ENCODE data around the gene MOB3A.

MOB3A gene

GRCh38 chr19:2040647-2041432 is 55.3 kb downstream of the MOB3A start:
- H3K4me1 ChIP-seq (ENCODE audit: control insufficient read depth, insufficient read depth, low read length): peaks cover 13% of the 10 kb centered on the region
- ChIA-PET CTCF (interaction anchor here (0.6 kb wide), 1 partner anchor 26 kb away, joined by 3 read pairs; no protein-coding TSS in a partner anchor), POLR2A (interaction anchor here (0.5 to 0.8 kb wide), 2 partner anchors 9 to 17 kb away, joined by 3 read pairs; no protein-coding TSS in a partner anchor)
- H3K36me3 ChIP-seq (ENCODE audit: control insufficient read depth in 2 of 2, insufficient read depth in 1 of 2, low read length in 2 of 2): peaks cover 0 to 67% of the 10 kb centered on the region in 2 experiments; a peak in 2 of 3 replicates
- no peak for TF ChIP-seq ZSCAN30 (tag by site-specific recombination; IDR thresholded peaks at IDR 0.05)
- TF ChIP-seq ZBTB8A (tag by site-specific recombination; IDR thresholded peaks at IDR 0.05): no peak
- no peak for TF ChIP-seq SCRT2 (tag by site-specific recombination; IDR thresholded peaks at IDR 0.05)
- TF ChIP-seq ZNF600 (tag by site-specific recombination; IDR thresholded peaks at IDR 0.05): peak; percentile 43; the same call in 1 of the 2 replicates
- TF ChIP-seq ZNF701 (tag by site-specific recombination; IDR thresholded peaks at IDR 0.05): no peak
- no peak overlapping the region for H3K4me3 ChIP-seq (ENCODE audit: low read depth, low read length)
- no peaks in the 10 kb centered on the region for H3K9me3 ChIP-seq (ENCODE audit: control insufficient read depth, insufficient read depth, low read depth, low read length)
- H3K27ac ChIP-seq (ENCODE audit: extremely low read depth, low read depth, low read length): peak overlapping the region; percentile 85

GRCh38 chr19:2039959-2040646 is 56.0 kb downstream of the MOB3A start:
- no peaks in the 10 kb centered on the region for H3K9me3 ChIP-seq (ENCODE audit: control insufficient read depth, insufficient read depth, low read depth, low read length)
- H3K36me3 ChIP-seq (ENCODE audit: control insufficient read depth in 2 of 2, insufficient read depth in 1 of 2, low read length in 2 of 2): peaks cover 0 to 60% of the 10 kb centered on the region in 2 experiments; a peak in 2 of 3 replicates
- no peak overlapping the region for H3K4me3 ChIP-seq (ENCODE audit: low read depth, low read length)
- ChIA-PET CTCF (interaction anchor here (1.1 kb wide), 1 partner anchor 21 kb away, joined by 8 read pairs; no protein-coding TSS in a partner anchor), POLR2A (no interaction called here)
- H3K4me1 ChIP-seq (ENCODE audit: control insufficient read depth, insufficient read depth, low read length): peaks cover 13% of the 10 kb centered on the region
- no peak overlapping the region for H3K27ac ChIP-seq (ENCODE audit: extremely low read depth, low read depth, low read length)
- TF ChIP-seq PRDM4 (tag by site-specific recombination; IDR thresholded peaks at IDR 0.05): no peak
- no peak for TF ChIP-seq ZEB2 (tag by site-specific recombination; IDR thresholded peaks at IDR 0.05)
- no peak for TF ChIP-seq ZNF658 (tag by site-specific recombination; IDR thresholded peaks at IDR 0.05)
- TF ChIP-seq ZNF341 (tag by site-specific recombination; IDR thresholded peaks at IDR 0.05; ENCODE audit: low read depth): peak; percentile 74
- no peak for TF ChIP-seq ZNF155 (tag by site-specific recombination; IDR thresholded peaks at IDR 0.05)
- TF ChIP-seq PATZ1 (tag by site-specific recombination; IDR thresholded peaks at IDR 0.05): 0 out of 2 replicates have a peak, but pooled peaks have one; percentile 16

GRCh38 chr19:2039089-2039958 is 56.8 kb downstream of the MOB3A start:
- H3K4me3 ChIP-seq (ENCODE audit: low read depth, low read length): no peak overlapping the region
- TF ChIP-seq PRDM10 (tag by site-specific recombination; IDR thresholded peaks at IDR 0.05) (0 out of 2 replicates have a peak, but pooled peaks have one; percentile 13), SP2 (tag by site-specific recombination; IDR thresholded peaks at IDR 0.05) (no peak)
- CTCF ChIA-PET: interaction anchor here (0.7 to 1.1 kb wide), 2 partner anchors 20 to 31 kb away, joined by 3 to 8 read pairs; no protein-coding TSS in a partner anchor
- POLR2A ChIA-PET: interaction anchor here (0.9 kb wide), 1 partner anchor 10 kb away, joined by 3 read pairs; no protein-coding TSS in a partner anchor
- no peaks in the 10 kb centered on the region for H3K9me3 ChIP-seq (ENCODE audit: control insufficient read depth, insufficient read depth, low read depth, low read length)
- H3K4me1 ChIP-seq (ENCODE audit: control insufficient read depth, insufficient read depth, low read length): peaks cover 13% of the 10 kb centered on the region
- H3K36me3 ChIP-seq (ENCODE audit: control insufficient read depth in 2 of 2, insufficient read depth in 1 of 2, low read length in 2 of 2): peaks cover 0 to 52% of the 10 kb centered on the region in 2 experiments; a peak in 2 of 3 replicates
- H3K27ac ChIP-seq (ENCODE audit: extremely low read depth, low read depth, low read length): no peak overlapping the region

Measured in HEK293 (cell line).